GM23338 (cell line): ENCODE measurements around the gene CNTN5. TPM values are rescaled to one million over a fixed set of nuclear protein-coding genes. Genes with fewer than 3 reads are reported as not detected.

Source experiments
- ATAC-seq: fragments of 200-7000 bp; cut with Tn5 transposase; 3 replicates; pipeline ENCODE4 v1.9.1; 2020
- DNase-seq: peaks from one replicate; pipeline ENCODE4 v3.0.0-alpha.2; 2015; ENCODE audit warnings: low spot score
- H2AFZ ChIP-seq: fragments of 200-600 bp; sonication (generic); 2 replicates; pipeline ENCODE4 v1.8.0; 2016; ENCODE audit warnings: antibody characterized with exemption, mild to moderate bottlenecking, moderate library complexity
- H3F3A ChIP-seq: fragments of 200-600 bp; sonication (generic); replicated peaks from 2 replicates; pipeline ENCODE4 v1.8.0; 2017; ENCODE audit warnings: antibody characterized with exemption, mixed run types, low read depth
- H3K27ac ChIP-seq: fragments of 200-600 bp; sonication (generic); 2 replicates; pipeline ENCODE4 v1.6.1; 2016; ENCODE audit warnings: low read depth
- H3K27me3 ChIP-seq: fragments of 200-600 bp; sonication (generic); 2 replicates; pipeline ENCODE4 v1.8.0; 2016; ENCODE audit warnings: mild to moderate bottlenecking, mixed run types, moderate library complexity; ENCODE audit not compliant: insufficient read depth
- H3K36me3 ChIP-seq: fragments of 200-600 bp; sonication (generic); 2 replicates; pipeline ENCODE4 v1.8.0; 2016; ENCODE audit warnings: mild to moderate bottlenecking; ENCODE audit not compliant: insufficient read depth
- H3K4me1 ChIP-seq: fragments of 200-600 bp; sonication (generic); 2 replicates; pipeline ENCODE4 v1.8.0; 2016; ENCODE audit warnings: mild to moderate bottlenecking, moderate library complexity; ENCODE audit not compliant: insufficient read depth
- H3K4me2 ChIP-seq: fragments of 200-600 bp; sonication (generic); 2 replicates; pipeline ENCODE4 v1.7.1; 2017; ENCODE audit warnings: mixed run types
- H3K4me3 ChIP-seq: fragments of 200-600 bp; sonication (generic); 2 replicates; pipeline ENCODE4 v1.6.1; 2016; ENCODE audit warnings: mixed run types
- H3K79me2 ChIP-seq: fragments of 200-600 bp; sonication (generic); replicated peaks from 2 replicates; pipeline ENCODE4 v1.8.0; 2017; ENCODE audit warnings: mild to moderate bottlenecking; ENCODE audit not compliant: insufficient read depth
- H3K9me2 ChIP-seq: fragments of 200-600 bp; sonication (generic); 2 replicates; pipeline ENCODE4 v1.8.0; 2017; ENCODE audit not compliant: insufficient read depth
- H4K20me1 ChIP-seq: fragments of 200-600 bp; sonication (generic); replicated peaks from 2 replicates; pipeline ENCODE4 v1.8.0; 2017; ENCODE audit warnings: mild to moderate bottlenecking; ENCODE audit not compliant: insufficient read depth
- H3K27ac Mint-ChIP-seq: 2 replicates; pipeline ENCODE4 v1.8.0; 2020; ENCODE audit warnings: inconsistent platforms, mild to moderate bottlenecking, moderate library complexity, mixed read lengths
- H3K27me3 Mint-ChIP-seq: 3 replicates; pipeline ENCODE4 v1.8.0; 2022; ENCODE audit warnings: low read depth, mild to moderate bottlenecking, moderate library complexity, mixed read lengths, inconsistent platforms; ENCODE audit not compliant: insufficient read depth, poor library complexity
- H3K36me3 Mint-ChIP-seq: 3 replicates; pipeline ENCODE4 v1.8.0; 2021; ENCODE audit warnings: low read depth, mild to moderate bottlenecking, inconsistent platforms, moderate library complexity, mixed read lengths
- H3K4me1 Mint-ChIP-seq: 3 replicates; pipeline ENCODE4 v1.8.0; 2020; ENCODE audit warnings: mild to moderate bottlenecking, inconsistent platforms, mixed read lengths
- H3K4me3 Mint-ChIP-seq: 3 replicates; pipeline ENCODE4 v1.8.0; 2021; ENCODE audit warnings: moderate library complexity, mild to moderate bottlenecking, inconsistent platforms, mixed read lengths
- H3K9me3 Mint-ChIP-seq: 3 replicates; pipeline ENCODE4 v1.8.0; 2020; ENCODE audit warnings: moderate library complexity, mild to moderate bottlenecking, inconsistent platforms, mixed read lengths
- CREB1 ChIP-seq: fragments of 250-450 bp; sonication (Bioruptor Pico); IDR thresholded peaks from 2 replicates; pipeline ENCODE4 v1.5.0; 2020; ENCODE audit warnings: low read depth, mild to moderate bottlenecking, moderate library complexity
- CTCF ChIP-seq, 2 experiments: fragments of 200-600 bp in 1 of 2; sonication (generic) in 1 of 2; conservative IDR thresholded peaks; 2 replicates each; pipeline versions ENCODE4 v1.5.1 to v1.6.1; 2016 to 2017; ENCODE audit warnings: antibody characterized with exemption in 2 of 2, low read depth in 2 of 2, mild to moderate bottlenecking in 2 of 2, moderate library complexity in 1 of 2
- ETS1 ChIP-seq: IDR thresholded peaks from 2 replicates; pipeline ENCODE4 v1.6.1; 2016; ENCODE audit warnings: antibody characterized with exemption
- EZH2 ChIP-seq: fragments of 200-600 bp; sonication (generic); IDR thresholded peaks from one replicate; pipeline ENCODE4 v1.8.0; 2017; ENCODE audit warnings: antibody characterized with exemption, mild to moderate bottlenecking, low read depth; ENCODE audit not compliant: unreplicated experiment
- EZH2phosphoT487 ChIP-seq: fragments of 200-600 bp; sonication (generic); IDR thresholded peaks from one replicate; pipeline ENCODE4 v1.8.1; 2018; ENCODE audit warnings: antibody characterized with exemption; ENCODE audit not compliant: unreplicated experiment
- JUNB ChIP-seq: IDR thresholded peaks from one replicate; pipeline ENCODE4 v1.6.1; 2016; ENCODE audit warnings: antibody characterized with exemption; ENCODE audit not compliant: unreplicated experiment
- NANOG ChIP-seq: IDR thresholded peaks from 2 replicates; pipeline ENCODE4 v1.6.1; 2016; ENCODE audit warnings: antibody characterized with exemption, borderline replicate concordance
- POLR2AphosphoS5 ChIP-seq: IDR thresholded peaks from 2 replicates; pipeline ENCODE4 v1.6.1; 2016; ENCODE audit warnings: antibody characterized with exemption, low read depth
- REST ChIP-seq: IDR thresholded peaks from one replicate; pipeline ENCODE4 v1.6.1; 2018; ENCODE audit warnings: antibody characterized with exemption; ENCODE audit not compliant: unreplicated experiment
- STAT1 ChIP-seq: IDR thresholded peaks from one replicate; pipeline ENCODE4 v1.6.1; 2016; ENCODE audit warnings: antibody characterized with exemption; ENCODE audit not compliant: unreplicated experiment
- ZNF114 ChIP-seq: fragments of 250-450 bp; sonication (Bioruptor Pico); IDR thresholded peaks from 2 replicates; pipeline ENCODE4 v1.5.0; 2020; ENCODE audit warnings: mild to moderate bottlenecking, moderate library complexity
- ZNF331 ChIP-seq: fragments of 250-450 bp; sonication (Bioruptor Pico); IDR thresholded peaks from 2 replicates; pipeline ENCODE4 v1.5.0; 2020; ENCODE audit warnings: low read depth, mild to moderate bottlenecking, moderate library complexity
- ZNF462 ChIP-seq: fragments of 250-450 bp; sonication (Bioruptor Pico); IDR thresholded peaks from 2 replicates; pipeline ENCODE4 v1.5.0; 2020; ENCODE audit warnings: mild to moderate bottlenecking, moderate library complexity
- polyA plus RNA-seq: library from polyadenylated mRNA; unstranded; fragments of >200 nt; fragmentation: Nextera tagmentation; extraction: Ambion mirVana; gene quantifications from 2 replicates; pipeline ENCODE4 v1.2.1, GENCODE V29; 2016
- total RNA-seq: library from RNA; depleted of rRNA; stranded (reverse); fragments of >200 nt; shearing (Covaris generic); gene quantifications from 2 replicates; pipeline ENCODE4 v1.2.3, GENCODE V29; 2014

Gene CNTN5
- total and polyA plus RNA-seq, 2 experiments from 2014 or later = not detected

GRCh38 chr11:99571094-99571493 is 550.3 kb downstream of the CNTN5 start:
- no peaks in the 10 kb centered on the region for H3K79me2 ChIP-seq

More at GRCh38 chr11:99571094-99571493, 550.3 kb downstream of the CNTN5 start:
- H3K4me2 ChIP-seq = no peak overlapping the region
- TF ChIP-seq EZH2phosphoT487 (no peak), ZNF331 (CRISPR knock-in tag) (no peak), POLR2AphosphoS5 (no peak), JUNB (no peak), STAT1 (no peak), EZH2 (no peak), CTCF (conservative IDR thresholded peaks at IDR 0.05; ENCODE audit: low read depth in 2 of 2) (no peak), REST (no peak), CREB1 (CRISPR knock-in tag) (no peak), NANOG (no peak), ZNF114 (no peak), ZNF462 (no peak), ETS1 (no peak)
- DNase-seq = no peak
- H3K4me1 ChIP-seq = no peaks in the 10 kb centered on the region
- H2AFZ ChIP-seq = no peak overlapping the region
- H3K9me3 Mint-ChIP-seq = no peaks in the 10 kb centered on the region
- no peaks in the 10 kb centered on the region for H3F3A ChIP-seq
- no peaks in the 10 kb centered on the region for H3K36me3 ChIP-seq
- H3K36me3 Mint-ChIP-seq = no peaks in the 10 kb centered on the region
- no peaks in the 10 kb centered on the region for H3K9me2 ChIP-seq
- no peak overlapping the region for H3K4me3 Mint-ChIP-seq
- no peaks in the 10 kb centered on the region; the same call in 1 of the 2 replicates for H4K20me1 ChIP-seq
- H3K27ac Mint-ChIP-seq = no peak overlapping the region
- ATAC-seq = no peak
- H3K4me3 ChIP-seq = no peak overlapping the region
- H3K27me3 Mint-ChIP-seq = no peaks in the 10 kb centered on the region
- no peak overlapping the region for H3K27ac ChIP-seq
- no peaks in the 10 kb centered on the region for H3K27me3 ChIP-seq
- H3K4me1 Mint-ChIP-seq = no peaks in the 10 kb centered on the region
